ENCODE data around the gene BTD. TPM values are rescaled to one million over a fixed set of nuclear protein-coding genes. Genes with fewer than 3 reads are reported as not detected.
"Not testable (repeated sequence)": the region's sequence is repeated elsewhere in the genome, so short reads cannot be mapped to it uniquely, and the experiment has no call there.

Gene BTD
- total RNA-seq, 1 donor from 2014 or later = 12.7 TPM

- H3K27ac Mint-ChIP-seq (ENCODE audit: unreplicated experiment) = peak overlapping the region; percentile 97
- H3K4me1 Mint-ChIP-seq (ENCODE audit: low read depth, unreplicated experiment) = peaks cover 6% of the 10 kb centered on the region
- no peak for DNase-seq
- H3K36me3 Mint-ChIP-seq (ENCODE audit: unreplicated experiment) = peaks cover 13% of the 10 kb centered on the region
- H3K9me3 Mint-ChIP-seq (ENCODE audit: unreplicated experiment) = peaks cover 9% of the 10 kb centered on the region
- peaks cover 4% of the 10 kb centered on the region for H3K27me3 Mint-ChIP-seq (ENCODE audit: unreplicated experiment)
- peak overlapping the region; percentile 99 for H3K4me3 Mint-ChIP-seq (ENCODE audit: unreplicated experiment)
- TF ChIP-seq, protein P1, sequence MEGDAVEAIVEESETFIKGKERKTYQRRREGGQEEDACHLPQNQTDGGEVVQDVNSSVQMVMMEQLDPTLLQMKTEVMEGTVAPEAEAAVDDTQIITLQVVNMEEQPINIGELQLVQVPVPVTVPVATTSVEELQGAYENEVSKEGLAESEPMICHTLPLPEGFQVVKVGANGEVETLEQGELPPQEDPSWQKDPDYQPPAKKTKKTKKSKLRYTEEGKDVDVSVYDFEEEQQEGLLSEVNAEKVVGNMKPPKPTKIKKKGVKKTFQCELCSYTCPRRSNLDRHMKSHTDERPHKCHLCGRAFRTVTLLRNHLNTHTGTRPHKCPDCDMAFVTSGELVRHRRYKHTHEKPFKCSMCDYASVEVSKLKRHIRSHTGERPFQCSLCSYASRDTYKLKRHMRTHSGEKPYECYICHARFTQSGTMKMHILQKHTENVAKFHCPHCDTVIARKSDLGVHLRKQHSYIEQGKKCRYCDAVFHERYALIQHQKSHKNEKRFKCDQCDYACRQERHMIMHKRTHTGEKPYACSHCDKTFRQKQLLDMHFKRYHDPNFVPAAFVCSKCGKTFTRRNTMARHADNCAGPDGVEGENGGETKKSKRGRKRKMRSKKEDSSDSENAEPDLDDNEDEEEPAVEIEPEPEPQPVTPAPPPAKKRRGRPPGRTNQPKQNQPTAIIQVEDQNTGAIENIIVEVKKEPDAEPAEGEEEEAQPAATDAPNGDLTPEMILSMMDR (IDR thresholded peaks at IDR 0.05; ENCODE audit: partially characterized antibody, unreplicated experiment) = no peak
These were observed 523 bp upstream of the BTD start for GRCh38 chr3:15601046-15601398.

DNA sequence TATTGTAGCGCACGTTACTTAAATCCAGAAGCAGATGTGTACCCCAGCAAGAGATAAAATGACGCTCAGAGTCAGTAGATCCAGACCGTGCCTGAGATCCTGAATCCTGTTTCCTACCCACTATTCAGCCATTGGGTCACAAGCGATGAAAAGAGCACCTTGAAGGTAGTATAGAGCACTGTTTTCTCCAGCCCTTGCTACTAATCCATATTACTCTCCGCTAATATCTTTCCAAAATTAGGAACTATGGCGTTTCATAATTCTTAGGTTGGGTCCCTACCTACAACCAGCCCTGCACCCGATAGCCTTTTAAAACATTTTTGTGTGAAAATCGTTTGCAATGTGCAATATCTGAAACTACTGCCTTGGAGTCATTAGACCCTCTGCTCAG lies 596 bp downstream of the BTD start:
- Mint-ChIP-seq H3K9me3 (ENCODE audit: unreplicated experiment) (peaks cover 9% of the 10 kb centered on the region), H3K27me3 (ENCODE audit: unreplicated experiment) (peaks cover 4% of the 10 kb centered on the region), H3K36me3 (ENCODE audit: unreplicated experiment) (peaks cover 13% of the 10 kb centered on the region), H3K4me3 (ENCODE audit: unreplicated experiment) (peak overlapping the region; percentile 99), H3K27ac (ENCODE audit: unreplicated experiment) (peak overlapping the region; percentile 97), H3K4me1 (ENCODE audit: low read depth, unreplicated experiment) (peaks cover 6% of the 10 kb centered on the region)
- TF ChIP-seq, protein P1 (IDR thresholded peaks at IDR 0.05; ENCODE audit: partially characterized antibody, unreplicated experiment) = no peak
- no peak for DNase-seq

DNA sequence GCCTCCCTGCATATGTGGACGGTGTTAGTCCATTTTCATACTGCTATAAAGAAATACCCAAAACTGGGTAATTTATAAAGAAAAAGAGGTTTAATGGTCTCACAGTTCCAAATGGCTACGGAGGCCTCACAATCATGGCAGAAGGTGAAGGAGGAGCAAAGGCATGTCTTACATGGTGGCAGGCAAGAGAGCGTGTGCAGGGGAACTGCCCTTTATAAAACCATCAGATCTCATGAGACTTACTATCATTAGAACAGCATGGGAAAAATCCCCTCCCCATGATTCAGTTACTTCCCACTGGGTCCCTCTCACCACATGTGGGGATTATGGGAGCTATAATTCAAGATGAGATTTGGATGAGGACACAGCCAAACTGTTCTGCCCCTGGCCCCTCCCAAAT lies 1.3 kb downstream of the BTD start:
- peak overlapping the region; percentile 64 for H3K27ac Mint-ChIP-seq (ENCODE audit: unreplicated experiment)
- H3K36me3 Mint-ChIP-seq (ENCODE audit: unreplicated experiment) = peaks cover 13% of the 10 kb centered on the region
- not testable (repeated sequence) for H3K9me3 Mint-ChIP-seq (ENCODE audit: unreplicated experiment); H3K27me3 Mint-ChIP-seq (ENCODE audit: unreplicated experiment); H3K4me1 Mint-ChIP-seq (ENCODE audit: low read depth, unreplicated experiment); DNase-seq
- H3K4me3 Mint-ChIP-seq (ENCODE audit: unreplicated experiment) = peak overlapping the region; percentile 99

DNA sequence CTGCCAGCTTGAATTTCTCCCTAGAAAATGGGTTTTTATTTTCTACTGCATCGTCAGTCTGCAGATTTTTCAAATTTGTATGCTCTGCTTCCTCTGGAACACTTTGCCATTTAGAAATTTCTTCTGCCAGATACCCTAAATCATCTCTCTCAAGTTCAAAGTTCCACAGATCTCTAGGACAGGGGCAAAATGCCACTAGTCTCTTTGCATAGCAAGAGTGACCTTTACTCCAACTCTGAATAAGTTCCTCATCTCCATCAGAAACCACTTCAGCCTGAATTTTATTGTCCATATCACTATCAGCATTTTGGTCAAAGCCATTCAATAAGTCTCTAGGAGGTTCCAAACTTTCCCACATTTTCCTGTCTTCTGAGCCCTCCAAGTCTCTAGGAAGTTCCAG lies 3.0 kb downstream of the BTD start:
- not testable (repeated sequence) for H3K9me3 Mint-ChIP-seq (ENCODE audit: unreplicated experiment); H3K27me3 Mint-ChIP-seq (ENCODE audit: unreplicated experiment); H3K4me1 Mint-ChIP-seq (ENCODE audit: low read depth, unreplicated experiment); H3K4me3 Mint-ChIP-seq (ENCODE audit: unreplicated experiment); DNase-seq
- H3K36me3 Mint-ChIP-seq (ENCODE audit: unreplicated experiment) = peaks cover 13% of the 10 kb centered on the region
- H3K27ac Mint-ChIP-seq (ENCODE audit: unreplicated experiment) = peak overlapping the region; percentile 52

- no peak for DNase-seq
- Mint-ChIP-seq H3K4me3 (ENCODE audit: unreplicated experiment) (no peak overlapping the region), H3K27me3 (ENCODE audit: unreplicated experiment) (no peaks in the 10 kb centered on the region), H3K27ac (ENCODE audit: unreplicated experiment) (no peak overlapping the region), H3K36me3 (ENCODE audit: unreplicated experiment) (peaks cover 13% of the 10 kb centered on the region), H3K9me3 (ENCODE audit: unreplicated experiment) (peaks cover 4% of the 10 kb centered on the region), H3K4me1 (ENCODE audit: low read depth, unreplicated experiment) (no peaks in the 10 kb centered on the region)
- TF ChIP-seq, protein P1 (IDR thresholded peaks at IDR 0.05; ENCODE audit: partially characterized antibody, unreplicated experiment) = no peak
These were observed 4.9 kb downstream of the BTD start for GRCh38 chr3:15606434-15606891.

DNA sequence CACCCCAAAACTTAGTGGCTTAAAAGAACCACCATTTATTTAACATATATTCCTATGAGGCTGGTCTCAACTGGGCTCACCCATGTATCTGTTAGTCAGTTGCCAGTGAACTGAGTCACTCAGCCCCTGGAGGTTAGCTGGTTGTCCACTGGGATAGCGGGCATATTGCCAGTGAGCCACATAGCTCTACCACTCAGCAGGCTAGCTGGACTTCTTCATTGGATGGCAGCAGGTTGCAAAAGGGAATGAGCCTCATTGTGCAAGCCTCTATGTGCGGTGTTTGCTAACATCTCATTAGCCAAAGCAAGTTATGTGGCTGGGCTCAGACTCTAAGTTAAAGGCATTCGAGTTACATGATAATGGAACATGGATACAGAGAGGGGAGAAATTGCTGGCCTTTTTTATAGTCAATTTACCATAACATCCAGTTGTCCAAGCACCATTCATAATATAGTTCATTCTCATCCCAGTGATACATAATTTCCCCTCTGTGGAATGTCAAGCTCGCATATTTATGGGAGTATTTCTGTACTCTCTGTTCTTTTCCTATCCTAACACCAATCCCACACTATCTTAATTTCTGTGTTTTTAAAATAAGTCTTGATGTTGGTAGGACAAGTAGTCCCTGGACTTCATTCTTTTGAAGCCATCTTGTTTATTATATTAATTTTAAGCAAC lies 8.7 kb downstream of the BTD start:
- TF ChIP-seq, protein P1 (IDR thresholded peaks at IDR 0.05; ENCODE audit: partially characterized antibody, unreplicated experiment) = no peak
- no peaks in the 10 kb centered on the region for H3K27me3 Mint-ChIP-seq (ENCODE audit: unreplicated experiment)
- H3K36me3 Mint-ChIP-seq (ENCODE audit: unreplicated experiment) = no peaks in the 10 kb centered on the region
- DNase-seq = no peak
- no peaks in the 10 kb centered on the region for H3K9me3 Mint-ChIP-seq (ENCODE audit: unreplicated experiment)
- no peaks in the 10 kb centered on the region for H3K4me1 Mint-ChIP-seq (ENCODE audit: low read depth, unreplicated experiment)
- no peak overlapping the region for H3K27ac Mint-ChIP-seq (ENCODE audit: unreplicated experiment)
- H3K4me3 Mint-ChIP-seq (ENCODE audit: unreplicated experiment) = no peak overlapping the region
